Measurements from ENCODE around the gene RBPMS2.

Gene RBPMS2

GRCh38 chr15:64739156-64739555 is 36.2 kb downstream of the RBPMS2 start:
- DNase-seq (ENCODE audit: low spot score in 2 of 2): no peak
- H3K9me3 Mint-ChIP-seq: no peaks in the 10 kb centered on the region

GRCh38 chr15:64738226-64739095 is 36.9 kb downstream of the RBPMS2 start:
- H3K9me3 Mint-ChIP-seq: no peaks in the 10 kb centered on the region
- peaks cover 2% of the 10 kb centered on the region for H3K4me1 Mint-ChIP-seq
- H3K36me3 Mint-ChIP-seq: no peaks in the 10 kb centered on the region
- H3K27ac Mint-ChIP-seq: no peak overlapping the region
- ATAC-seq (ENCODE audit: low read depth) (no peak), DNase-seq (ENCODE audit: low spot score in 2 of 2) (no peak)
- no peak overlapping the region for H3K4me3 Mint-ChIP-seq
- H3K27me3 Mint-ChIP-seq: no peaks in the 10 kb centered on the region

More at GRCh38 chr15:64739156-64739555, 36.2 kb downstream of the RBPMS2 start:
- Mint-ChIP-seq H3K27me3 (no peaks in the 10 kb centered on the region), H3K4me3 (no peak overlapping the region), H3K36me3 (no peaks in the 10 kb centered on the region), H3K27ac (no peak overlapping the region), H3K4me1 (peaks cover 2% of the 10 kb centered on the region)
- no peak for ATAC-seq (ENCODE audit: low read depth)

- H3K9me3 Mint-ChIP-seq: no peaks in the 10 kb centered on the region
- ATAC-seq (ENCODE audit: low read depth) (no peak), DNase-seq (ENCODE audit: low spot score in 2 of 2) (no peak)
- peaks cover 13% of the 10 kb centered on the region for H3K4me1 Mint-ChIP-seq
- H3K27me3 Mint-ChIP-seq: peaks cover 3% of the 10 kb centered on the region
- H3K36me3 Mint-ChIP-seq: no peaks in the 10 kb centered on the region
- no peak overlapping the region for H3K4me3 Mint-ChIP-seq
- H3K27ac Mint-ChIP-seq: no peak overlapping the region
These were observed 43.1 kb downstream of the RBPMS2 start for GRCh38 chr15:64732156-64732860.

- H3K9me3 Mint-ChIP-seq: no peaks in the 10 kb centered on the region
- no peaks in the 10 kb centered on the region for H3K36me3 Mint-ChIP-seq
- H3K4me1 Mint-ChIP-seq: peaks cover 13% of the 10 kb centered on the region
- H3K27ac Mint-ChIP-seq: no peak overlapping the region
- ATAC-seq (ENCODE audit: low read depth) (no peak), DNase-seq (ENCODE audit: low spot score in 2 of 2) (no peak)
- H3K27me3 Mint-ChIP-seq: peaks cover 3% of the 10 kb centered on the region
- no peak overlapping the region for H3K4me3 Mint-ChIP-seq
These were observed 43.6 kb downstream of the RBPMS2 start for GRCh38 chr15:64731805-64732151.

- H3K9me3 Mint-ChIP-seq: no peaks in the 10 kb centered on the region
- no peak overlapping the region for H3K27ac Mint-ChIP-seq
These were observed 44.2 kb downstream of the RBPMS2 start for GRCh38 chr15:64731012-64731804.

GRCh38 chr15:64730151-64730550 is 45.2 kb downstream of the RBPMS2 start:
- DNase-seq (ENCODE audit: low spot score in 2 of 2) (no peak), ATAC-seq (ENCODE audit: low read depth) (no peak)
- peaks cover 3% of the 10 kb centered on the region for H3K27me3 Mint-ChIP-seq
- H3K27ac Mint-ChIP-seq: no peak overlapping the region
- H3K4me3 Mint-ChIP-seq: no peak overlapping the region
- H3K36me3 Mint-ChIP-seq: no peaks in the 10 kb centered on the region
- no peaks in the 10 kb centered on the region for H3K9me3 Mint-ChIP-seq
- H3K4me1 Mint-ChIP-seq: peaks cover 13% of the 10 kb centered on the region

More at GRCh38 chr15:64731012-64731804, 44.2 kb downstream of the RBPMS2 start:
- DNase-seq (ENCODE audit: low spot score in 2 of 2) (peak; percentile 83 to 89), ATAC-seq (ENCODE audit: low read depth) (peak; percentile 83)
- Mint-ChIP-seq H3K27me3 (peaks cover 3% of the 10 kb centered on the region), H3K4me3 (no peak overlapping the region), H3K4me1 (peaks cover 13% of the 10 kb centered on the region), H3K36me3 (no peaks in the 10 kb centered on the region)

GRCh38 chr15:64720188-64720587 is 55.2 kb downstream of the RBPMS2 start:
- H3K4me3 Mint-ChIP-seq: no peak overlapping the region
- H3K9me3 Mint-ChIP-seq: no peaks in the 10 kb centered on the region
- no peaks in the 10 kb centered on the region for H3K4me1 Mint-ChIP-seq
- no peak overlapping the region for H3K27ac Mint-ChIP-seq
- no peaks in the 10 kb centered on the region for H3K36me3 Mint-ChIP-seq
- ATAC-seq (ENCODE audit: low read depth) (no peak), DNase-seq (ENCODE audit: low spot score in 2 of 2) (no peak)
- peaks cover 3% of the 10 kb centered on the region for H3K27me3 Mint-ChIP-seq

- H3K27ac Mint-ChIP-seq: no peak overlapping the region
- no peak overlapping the region for H3K4me3 Mint-ChIP-seq
- H3K27me3 Mint-ChIP-seq: peaks cover 3% of the 10 kb centered on the region
- no peaks in the 10 kb centered on the region for H3K9me3 Mint-ChIP-seq
- no peaks in the 10 kb centered on the region for H3K4me1 Mint-ChIP-seq
- DNase-seq (ENCODE audit: low spot score in 2 of 2) (no peak), ATAC-seq (ENCODE audit: low read depth) (no peak)
- H3K36me3 Mint-ChIP-seq: no peaks in the 10 kb centered on the region
These were observed 57.5 kb downstream of the RBPMS2 start for GRCh38 chr15:64717735-64718495.

GRCh38 chr15:64717130-64717529 is 58.3 kb downstream of the RBPMS2 start:
- ATAC-seq (ENCODE audit: low read depth) (no peak), DNase-seq (ENCODE audit: low spot score in 2 of 2) (no peak)
- Mint-ChIP-seq H3K27me3 (peaks cover 3% of the 10 kb centered on the region), H3K27ac (no peak overlapping the region), H3K4me3 (no peak overlapping the region), H3K9me3 (no peaks in the 10 kb centered on the region), H3K36me3 (no peaks in the 10 kb centered on the region), H3K4me1 (no peaks in the 10 kb centered on the region)

- no peak for ATAC-seq (ENCODE audit: low read depth)
These were observed 58.9 kb downstream of the RBPMS2 start for GRCh38 chr15:64716452-64716851.

GRCh38 chr15:64713592-64713991 is 61.8 kb downstream of the RBPMS2 start:
- Mint-ChIP-seq H3K4me3 (no peak overlapping the region), H3K36me3 (no peaks in the 10 kb centered on the region), H3K4me1 (no peaks in the 10 kb centered on the region), H3K27ac (no peak overlapping the region), H3K9me3 (no peaks in the 10 kb centered on the region), H3K27me3 (no peaks in the 10 kb centered on the region)
- DNase-seq (ENCODE audit: low spot score in 2 of 2) (no peak), ATAC-seq (ENCODE audit: low read depth) (no peak)

More at GRCh38 chr15:64716452-64716851, 58.9 kb downstream of the RBPMS2 start:
- H3K9me3 Mint-ChIP-seq: no peaks in the 10 kb centered on the region
- H3K27me3 Mint-ChIP-seq: peaks cover 3% of the 10 kb centered on the region
- DNase-seq (ENCODE audit: low spot score in 2 of 2): no peak
- H3K4me3 Mint-ChIP-seq: no peak overlapping the region
- H3K36me3 Mint-ChIP-seq: no peaks in the 10 kb centered on the region
- H3K4me1 Mint-ChIP-seq: no peaks in the 10 kb centered on the region
- H3K27ac Mint-ChIP-seq: no peak overlapping the region

- H3K27ac Mint-ChIP-seq: no peak overlapping the region
These were observed 63.0 kb downstream of the RBPMS2 start for GRCh38 chr15:64712353-64712752.

GRCh38 chr15:64710676-64711428 is 64.5 kb downstream of the RBPMS2 start:
- Mint-ChIP-seq H3K9me3 (no peaks in the 10 kb centered on the region), H3K27ac (no peak overlapping the region), H3K36me3 (no peaks in the 10 kb centered on the region), H3K27me3 (no peaks in the 10 kb centered on the region), H3K4me3 (no peak overlapping the region), H3K4me1 (no peaks in the 10 kb centered on the region)
- ATAC-seq (ENCODE audit: low read depth) (no peak), DNase-seq (ENCODE audit: low spot score in 2 of 2) (no peak)

More at GRCh38 chr15:64712353-64712752, 63.0 kb downstream of the RBPMS2 start:
- Mint-ChIP-seq H3K9me3 (no peaks in the 10 kb centered on the region), H3K4me1 (no peaks in the 10 kb centered on the region), H3K36me3 (no peaks in the 10 kb centered on the region), H3K4me3 (no peak overlapping the region), H3K27me3 (no peaks in the 10 kb centered on the region)
- no peak for ATAC-seq (ENCODE audit: low read depth)
- no peak for DNase-seq (ENCODE audit: low spot score in 2 of 2)

Measured in memory B cell (primary cell).